Peyer's patch (tissue), 4 donors: ENCODE results near the gene CACNA2D4. TPM values are rescaled to one million over a fixed set of nuclear protein-coding genes. Genes with fewer than 3 reads are reported as not detected.

Source experiments
- DNase-seq, 3 donors: peaks; one replicate each; pipeline ENCODE4 v3.0.0-alpha.2; 2017 to 2019
- H3K27ac ChIP-seq, 4 donors: fragments of 200-600 bp; sonication (generic); one replicate each; pipeline ENCODE4 v1.5.1; 2016 to 2019
- H3K27me3 ChIP-seq, 2 donors: fragments of 200-600 bp; sonication (generic); one replicate each; pipeline ENCODE4 v1.5.1; 2019
- H3K36me3 ChIP-seq, 3 donors: fragments of 200-600 bp; sonication (generic); one replicate each; pipeline ENCODE4 v1.5.1; 2016 to 2019
- H3K4me1 ChIP-seq, 4 donors: fragments of 200-600 bp; sonication (generic); one replicate each; pipeline ENCODE4 v1.5.1; 2016 to 2019
- H3K4me3 ChIP-seq, 4 donors: fragments of 200-600 bp; sonication (generic); 1 replicate in 3 of 4; 2 replicates in 1 of 4; pipeline ENCODE4 v1.5.1; 2016 to 2019; ENCODE audit warnings: mild to moderate bottlenecking in 1 of 4
- H3K9me3 ChIP-seq, 4 donors: fragments of 200-600 bp; sonication (generic); one replicate each; pipeline ENCODE4 v1.5.1; 2016 to 2019; ENCODE audit warnings: mild to moderate bottlenecking in 1 of 4
- CTCF ChIP-seq, 6 experiments: fragments of 450-650 bp in 4 of 6; fragments of 200-600 bp in 2 of 6; sonication (generic) in 1 of 6; IDR thresholded peaks; one replicate each; pipeline ENCODE4 v1.5.1; 2017 to 2019; ENCODE audit warnings: antibody characterized with exemption in 6 of 6, mild to moderate bottlenecking in 3 of 6, moderate library complexity in 1 of 6
- POLR2A ChIP-seq, 2 donors: fragments of 450-650 bp; IDR thresholded peaks; one replicate each; pipeline ENCODE4 v1.5.1; 2017; ENCODE audit warnings: antibody characterized with exemption in 2 of 2, mild to moderate bottlenecking in 2 of 2, moderate library complexity in 2 of 2
- total RNA-seq, 4 donors: library from RNA; depleted of rRNA; stranded (reverse); fragments of >200 nt; gene quantifications; one replicate each; pipeline ENCODE4 v1.1.0, GENCODE V29; 2016

CACNA2D4 gene
- total RNA-seq, 4 donors from 2014 or later, result 9.5 to 19.3 (median 12.3) TPM

GRCh38 chr12:1882405-1882804 lies 36.0 kb downstream of the CACNA2D4 start:
- Histone ChIP-seq H3K27ac (no peak overlapping the region), H3K4me3 (no peak overlapping the region), H3K4me1 (no peaks in the 10 kb centered on the region), H3K36me3 (no peaks in the 10 kb centered on the region), H3K27me3 (no peaks in the 10 kb centered on the region), H3K9me3 (no peaks in the 10 kb centered on the region)
- DNase-seq, result no peak
- TF ChIP-seq CTCF (IDR thresholded peaks at IDR 0.05) (no peak), POLR2A (IDR thresholded peaks at IDR 0.05) (no peak)

GRCh38 chr12:1881936-1882335 lies 36.5 kb downstream of the CACNA2D4 start:
- no peaks in the 10 kb centered on the region for H3K9me3 ChIP-seq
- no peak overlapping the region for H3K4me3 ChIP-seq
- H3K36me3 ChIP-seq, result no peaks in the 10 kb centered on the region
- no peak for DNase-seq
- no peaks in the 10 kb centered on the region for H3K27me3 ChIP-seq
- H3K4me1 ChIP-seq, result no peaks in the 10 kb centered on the region
- TF ChIP-seq CTCF (IDR thresholded peaks at IDR 0.05) (no peak), POLR2A (IDR thresholded peaks at IDR 0.05) (no peak)
- H3K27ac ChIP-seq, result no peak overlapping the region

GRCh38 chr12:1881301-1881700 lies 37.2 kb downstream of the CACNA2D4 start:
- DNase-seq, result no peak
- Histone ChIP-seq H3K4me3 (no peak overlapping the region), H3K36me3 (no peaks in the 10 kb centered on the region)

GRCh38 chr12:1880876-1881275 lies 37.6 kb downstream of the CACNA2D4 start:
- Histone ChIP-seq H3K27ac (no peak overlapping the region), H3K9me3 (no peaks in the 10 kb centered on the region), H3K27me3 (no peaks in the 10 kb centered on the region), H3K36me3 (no peaks in the 10 kb centered on the region), H3K4me1 (no peaks in the 10 kb centered on the region), H3K4me3 (no peak overlapping the region)
- no peak for DNase-seq
- TF ChIP-seq POLR2A (IDR thresholded peaks at IDR 0.05) (no peak), CTCF (IDR thresholded peaks at IDR 0.05) (no peak)

More at GRCh38 chr12:1881301-1881700, 37.2 kb downstream of the CACNA2D4 start:
- H3K9me3 ChIP-seq, result no peaks in the 10 kb centered on the region
- no peak overlapping the region for H3K27ac ChIP-seq
- TF ChIP-seq CTCF (IDR thresholded peaks at IDR 0.05) (no peak), POLR2A (IDR thresholded peaks at IDR 0.05) (no peak)
- no peaks in the 10 kb centered on the region for H3K27me3 ChIP-seq
- no peaks in the 10 kb centered on the region for H3K4me1 ChIP-seq

- Histone ChIP-seq H3K9me3 (no peaks in the 10 kb centered on the region), H3K36me3 (no peaks in the 10 kb centered on the region), H3K4me3 (no peak overlapping the region), H3K27me3 (no peaks in the 10 kb centered on the region), H3K4me1 (no peaks in the 10 kb centered on the region), H3K27ac (no peak overlapping the region)
- TF ChIP-seq POLR2A (IDR thresholded peaks at IDR 0.05) (no peak), CTCF (IDR thresholded peaks at IDR 0.05) (no peak)
- no peak for DNase-seq
These were observed 38.2 kb downstream of the CACNA2D4 start for GRCh38 chr12:1880153-1880845.
